OCI-LY7 (cell line): Measurements from ENCODE around the gene ARHGEF26. TPM values are rescaled to one million over a fixed set of nuclear protein-coding genes. Genes with fewer than 3 reads are reported as not detected.

Experiments
- BruUV-seq: library from RNA; stranded (reverse); fragments of 400-500 nt; replicated peaks from 2 replicates; lab custom pipeline; 2021; lab: Mats Ljungman, UMichigan
- CTCF ChIA-PET: fragments of 300-600 bp; sonication (Branson Sonifier 250); formaldehyde crosslinking; loops from one replicate; lab custom pipeline; 2022; ENCODE audit warnings: antibody characterized with exemption; ENCODE audit not compliant: unreplicated experiment; lab: Charles Lee
- POLR2A ChIA-PET: fragments of 300-600 bp; sonication (Branson Sonifier 250); formaldehyde crosslinking; loops from one replicate; lab custom pipeline; 2022; ENCODE audit warnings: antibody characterized with exemption; lab: Charles Lee
- DNase-seq: peaks from one replicate; pipeline ENCODE4 v3.0.0-alpha.2; 2015; ENCODE audit warnings: low spot score
- H2AFZ ChIP-seq: fragments of 200-600 bp; sonication (generic), shearing (Covaris generic); 2 replicates; pipeline ENCODE4 v1.6.1; 2014; ENCODE audit warnings: mild to moderate bottlenecking, antibody characterized with exemption, low read length, moderate library complexity
- H3K27ac ChIP-seq: fragments of 200-600 bp; sonication (generic); 2 replicates; pipeline ENCODE4 v1.5.1; 2014; ENCODE audit warnings: mixed run types, low read depth, mild to moderate bottlenecking, moderate library complexity, low read length, inconsistent platforms; ENCODE audit not compliant: poor library complexity, severe bottlenecking
- H3K36me3 ChIP-seq: fragments of 200-600 bp; sonication (generic); 2 replicates; pipeline ENCODE4 v1.6.1; 2014; ENCODE audit warnings: mild to moderate bottlenecking, antibody characterized with exemption, low read length, moderate library complexity, mixed read lengths; ENCODE audit not compliant: insufficient read depth
- H3K4me1 ChIP-seq: fragments of 200-600 bp; sonication (generic); 2 replicates; pipeline ENCODE4 v1.5.1; 2014; ENCODE audit warnings: mild to moderate bottlenecking, low read length; ENCODE audit not compliant: insufficient read depth, poor library complexity, severe bottlenecking
- H3K4me2 ChIP-seq: fragments of 200-600 bp; sonication (generic); 2 replicates; pipeline ENCODE4 v1.6.1; 2014; ENCODE audit warnings: mild to moderate bottlenecking, low read length
- H3K4me3 ChIP-seq: fragments of 200-600 bp; sonication (generic); 2 replicates; pipeline ENCODE4 v1.5.1; 2014; ENCODE audit warnings: mild to moderate bottlenecking, low read depth, low read length; ENCODE audit not compliant: poor library complexity, severe bottlenecking
- H3K79me2 ChIP-seq: fragments of 200-600 bp; sonication (generic); 2 replicates; pipeline ENCODE4 v1.6.1; 2016; ENCODE audit warnings: low read depth, mild to moderate bottlenecking, low read length, moderate library complexity, mixed read lengths; ENCODE audit not compliant: insufficient read depth
- H3K9me2 ChIP-seq: fragments of 200-600 bp; sonication (generic); 2 replicates; pipeline ENCODE4 v1.6.1; 2016; ENCODE audit warnings: mild to moderate bottlenecking, low read length, mixed read lengths; ENCODE audit not compliant: insufficient read depth
- H3K9me3 ChIP-seq: fragments of 200-600 bp; sonication (generic); 2 replicates; pipeline ENCODE4 v1.6.1; 2014; ENCODE audit warnings: mild to moderate bottlenecking, mixed run types, low read length, mixed read lengths
- H4K20me1 ChIP-seq: fragments of 200-600 bp; sonication (generic); 2 replicates; pipeline ENCODE4 v1.6.1; 2014; ENCODE audit warnings: mild to moderate bottlenecking, antibody characterized with exemption, low read length, moderate library complexity, mixed read lengths; ENCODE audit not compliant: insufficient read depth
- CTCF ChIP-seq: fragments of 200-600 bp; sonication (generic); conservative IDR thresholded peaks from 2 replicates; pipeline ENCODE4 v1.5.1; 2014; ENCODE audit warnings: mild to moderate bottlenecking, antibody characterized with exemption, low read length, moderate library complexity, mixed read lengths
- EZH2phosphoT487 ChIP-seq: fragments of 200-600 bp; sonication (generic); IDR thresholded peaks from 2 replicates; pipeline ENCODE4 v1.6.1; 2018; ENCODE audit warnings: low read depth, borderline replicate concordance, mild to moderate bottlenecking, mixed run types, antibody characterized with exemption, low read length, moderate library complexity, mixed read lengths
- intact Hi-C: fragments of 100-400 bp; cut with micrococcal nuclease; formaldehyde crosslinking; loops from one replicate; pipeline ENCODE4 v1.10.0; 2022; ENCODE audit not compliant: unreplicated experiment
- total RNA-seq, 2 experiments: library from RNA; depleted of rRNA in 1 of 2; stranded (reverse); fragments of >200 nt in 1 of 2; shearing (Covaris generic) in 1 of 2; gene quantifications; 2 replicates each; pipeline ENCODE4 v1.2.3, GENCODE V29; 2014 to 2022

Gene ARHGEF26
- total RNA-seq, 2 experiments from 2014 or later = 0.11 to 0.35 TPM

GRCh38 chr3:154135511-154136173 lies 14.5 kb downstream of the ARHGEF26 start:
- Histone ChIP-seq H3K4me3 (no peak overlapping the region), H3K79me2 (no peaks in the 10 kb centered on the region), H3K27ac (no peak overlapping the region), H3K9me2 (no peaks in the 10 kb centered on the region), H3K4me1 (no peaks in the 10 kb centered on the region), H3K4me2 (no peak overlapping the region), H2AFZ (no peak overlapping the region), H3K9me3 (no peaks in the 10 kb centered on the region), H4K20me1 (no peaks in the 10 kb centered on the region), H3K36me3 (no peaks in the 10 kb centered on the region)
- TF ChIP-seq CTCF (no peak), EZH2phosphoT487 (no peak)
- BruUV-seq = no TSS peak
- no peak for DNase-seq
- ChIA-PET CTCF (no interaction called here), POLR2A (interaction anchor here (1.0 kb wide), 1 partner anchor 9 kb away, joined by 5 read pairs; no protein-coding TSS in a partner anchor)
- intact Hi-C loops = no loop called here

- CTCF ChIA-PET = no interaction called here
- H3K27ac ChIP-seq = no peak overlapping the region
Measured at GRCh38 chr3:154137036-154137435, 15.8 kb downstream of the ARHGEF26 start.

More at GRCh38 chr3:154137036-154137435, 15.8 kb downstream of the ARHGEF26 start:
- Histone ChIP-seq H3K79me2 (no peaks in the 10 kb centered on the region), H3K36me3 (no peaks in the 10 kb centered on the region), H3K4me1 (no peaks in the 10 kb centered on the region), H3K4me3 (no peak overlapping the region), H3K9me3 (no peaks in the 10 kb centered on the region), H3K9me2 (no peaks in the 10 kb centered on the region), H4K20me1 (no peaks in the 10 kb centered on the region), H2AFZ (no peak overlapping the region), H3K4me2 (no peak overlapping the region)
- intact Hi-C loops = no loop called here
- POLR2A ChIA-PET = interaction anchor here (0.6 to 1.0 kb wide), 2 partner anchors 36 to 190 kb away, joined by 3 read pairs; no protein-coding TSS in a partner anchor
- TF ChIP-seq CTCF (no peak), EZH2phosphoT487 (no peak)
- no TSS peak for BruUV-seq
- DNase-seq = no peak
